HG02610 (cell line): ENCODE data around the gene HOGA1.
"Not testable (repeated sequence)": the region's sequence is repeated elsewhere in the genome, so short reads cannot be mapped to it uniquely, and the experiment has no call there.

Experiments
- ATAC-seq: cut with Tn5 transposase; IDR thresholded peaks from one replicate; pipeline ENCODE4 v1.9.1; 2021; ENCODE audit warnings: mild to moderate bottlenecking, moderate library complexity; ENCODE audit not compliant: unreplicated experiment

Gene HOGA1

GRCh38 chr10:97607095-97607636, 23.0 kb downstream of the HOGA1 start:
- no peak for ATAC-seq

- no peak for ATAC-seq
Measured at GRCh38 chr10:97608991-97609561, 24.9 kb downstream of the HOGA1 start.

- ATAC-seq = no peak
Measured at GRCh38 chr10:97611473-97611872, 27.3 kb downstream of the HOGA1 start.

- ATAC-seq = no peak
Measured at GRCh38 chr10:97612386-97612785, 28.2 kb downstream of the HOGA1 start.

GRCh38 chr10:97618285-97618684, 34.1 kb downstream of the HOGA1 start:
- ATAC-seq = no peak

GRCh38 chr10:97618733-97619132, 34.5 kb downstream of the HOGA1 start:
- no peak for ATAC-seq

- ATAC-seq = no peak
Measured at GRCh38 chr10:97623277-97623676, 39.1 kb downstream of the HOGA1 start.

- no peak for ATAC-seq
Measured at GRCh38 chr10:97627731-97628130, 43.5 kb downstream of the HOGA1 start.

GRCh38 chr10:97628228-97628627, 44.0 kb downstream of the HOGA1 start:
- no peak for ATAC-seq

GRCh38 chr10:97629289-97629688, 45.1 kb downstream of the HOGA1 start:
- no peak for ATAC-seq

- ATAC-seq = no peak
Measured at GRCh38 chr10:97631098-97631497, 46.9 kb downstream of the HOGA1 start.

- ATAC-seq = peak; percentile 99
Measured at GRCh38 chr10:97632949-97633884, 49.0 kb downstream of the HOGA1 start, which contains the start of gene MORN4. Gene MORN4 (minus strand): TSS chr10:97633500. CDS start chr10:97619653, 13,847 bp downstream.

GRCh38 chr10:97633921-97634320, 49.7 kb downstream of the HOGA1 start:
- no peak for ATAC-seq

GRCh38 chr10:97635577-97635976, 51.4 kb downstream of the HOGA1 start:
- no peak for ATAC-seq

GRCh38 chr10:97639090-97639489, 54.9 kb downstream of the HOGA1 start:
- ATAC-seq = not testable (repeated sequence)

GRCh38 chr10:97640174-97640867, 56.1 kb downstream of the HOGA1 start, which contains the start of gene PI4K2A:
Gene PI4K2A (plus strand): TSS chr10:97640671. CDS start chr10:97640743, 72 bp downstream.
- peak; percentile 98 for ATAC-seq

- ATAC-seq = no peak
Measured at GRCh38 chr10:97640868-97641811, 57.0 kb downstream of the HOGA1 start.

GRCh38 chr10:97642471-97643159, 58.4 kb downstream of the HOGA1 start:
- ATAC-seq = not testable (repeated sequence)

- ATAC-seq = no peak
Measured at GRCh38 chr10:97643441-97643985, 59.3 kb downstream of the HOGA1 start.
